ENCODE results near the gene METTL23.

- TF ChIP-seq CTCF (IDR thresholded peaks at IDR 0.05), result no peak
- TF ChIP-seq POLR2AphosphoS5 (IDR thresholded peaks at IDR 0.05), result no peak
- no peak for TF ChIP-seq POLR2A (IDR thresholded peaks at IDR 0.05)
- no peak for TF ChIP-seq EP300 (IDR thresholded peaks at IDR 0.05; ENCODE audit: low read depth)
These were observed 19.8 kb upstream of the METTL23 start for GRCh38 chr17:76706817-76707216.

Data from transverse colon (tissue), 4 donors.